ENCODE measurements around the gene RNF207.

Gene RNF207

DNA sequence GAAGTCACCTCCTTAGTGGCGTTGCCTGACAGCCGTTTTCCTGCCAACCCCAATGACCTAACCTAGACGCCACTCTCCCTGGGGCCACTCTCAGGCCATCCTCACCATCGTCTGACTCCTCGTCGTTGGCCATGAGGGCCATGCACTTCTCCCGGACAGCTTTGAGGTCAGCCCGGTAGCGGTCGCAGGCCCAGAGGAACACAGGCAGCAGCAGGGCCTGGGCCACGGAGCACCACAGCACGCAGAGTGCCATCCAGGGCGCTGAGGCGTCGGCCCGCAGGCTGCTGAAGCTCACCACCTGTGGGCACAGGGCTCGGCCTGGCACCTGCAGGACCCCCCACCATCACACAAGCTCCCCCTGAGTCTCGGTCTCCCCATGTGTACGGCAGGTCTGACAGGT, 45.3 kb downstream of the RNF207 start:
- no peak for DNase-seq (ENCODE audit: low spot score)
- Histone ChIP-seq H3K79me1 (ENCODE audit: low read depth, low read length) (no peaks in the 10 kb centered on the region), H2BK5ac (ENCODE audit: low read length) (no peak overlapping the region), H3K4me3 (ENCODE audit: low read length in 2 of 2) (no peak overlapping the region), H3K4me2 (ENCODE audit: insufficient read depth, low read length, poor library complexity, severe bottlenecking) (no peak overlapping the region), H3K27me3 (ENCODE audit: control insufficient read depth in 3 of 3, insufficient read depth in 3 of 3, low read depth in 1 of 3, low read length in 3 of 3) (peaks cover 0 to 30% (median 0%) of the 10 kb centered on the region in 3 experiments), H3K9ac (ENCODE audit: low read depth, low read length, poor library complexity) (no peak overlapping the region), H4K8ac (ENCODE audit: low read depth, low read length) (no peak overlapping the region), H2AK5ac (ENCODE audit: low read depth, low read length) (peak overlapping the region; percentile 43), H3K9me3 (replicated peaks in 1 of 2; ENCODE audit: control insufficient read depth in 2 of 2, insufficient read depth in 1 of 2, low read depth in 1 of 2, low read length in 2 of 2) (no peaks in the 10 kb centered on the region), H3K23ac (ENCODE audit: low read depth, low read length, poor library complexity) (peak overlapping the region; percentile 85), H2BK15ac (ENCODE audit: low read length) (peak overlapping the region; percentile 58), H2BK12ac (ENCODE audit: low read length) (peak overlapping the region; percentile 58), H3K4ac (ENCODE audit: low read length) (no peak overlapping the region), H3K36me3 (replicated peaks in 1 of 2; ENCODE audit: control insufficient read depth in 2 of 2, insufficient read depth in 2 of 2, low read length in 2 of 2) (peaks cover 15 to 20% of the 10 kb centered on the region in 2 donors), H3K4me1 (ENCODE audit: control insufficient read depth in 2 of 2, insufficient read depth in 1 of 2, low read depth in 1 of 2, low read length in 2 of 2) (peaks cover 8 to 13% of the 10 kb centered on the region in 2 donors), H4K91ac (ENCODE audit: low read depth, low read length, poor library complexity) (no peak overlapping the region), H3K27ac (replicated peaks; ENCODE audit: low read length) (no peak overlapping the region), H2AFZ (ENCODE audit: low read length) (no peak overlapping the region), H3K14ac (ENCODE audit: low read length) (no peak overlapping the region), H2BK120ac (ENCODE audit: low read depth, low read length) (no peak overlapping the region), H3K18ac (ENCODE audit: low read length) (peak overlapping the region; percentile 57)
- no CpG with 5 or more reads among the region's 19 CpGs for WGBS, 2 donors (ENCODE audit: extremely low coverage in 2 of 2, insufficient read length in 2 of 2, insufficient replicate concordance in 1 of 2)

DNA sequence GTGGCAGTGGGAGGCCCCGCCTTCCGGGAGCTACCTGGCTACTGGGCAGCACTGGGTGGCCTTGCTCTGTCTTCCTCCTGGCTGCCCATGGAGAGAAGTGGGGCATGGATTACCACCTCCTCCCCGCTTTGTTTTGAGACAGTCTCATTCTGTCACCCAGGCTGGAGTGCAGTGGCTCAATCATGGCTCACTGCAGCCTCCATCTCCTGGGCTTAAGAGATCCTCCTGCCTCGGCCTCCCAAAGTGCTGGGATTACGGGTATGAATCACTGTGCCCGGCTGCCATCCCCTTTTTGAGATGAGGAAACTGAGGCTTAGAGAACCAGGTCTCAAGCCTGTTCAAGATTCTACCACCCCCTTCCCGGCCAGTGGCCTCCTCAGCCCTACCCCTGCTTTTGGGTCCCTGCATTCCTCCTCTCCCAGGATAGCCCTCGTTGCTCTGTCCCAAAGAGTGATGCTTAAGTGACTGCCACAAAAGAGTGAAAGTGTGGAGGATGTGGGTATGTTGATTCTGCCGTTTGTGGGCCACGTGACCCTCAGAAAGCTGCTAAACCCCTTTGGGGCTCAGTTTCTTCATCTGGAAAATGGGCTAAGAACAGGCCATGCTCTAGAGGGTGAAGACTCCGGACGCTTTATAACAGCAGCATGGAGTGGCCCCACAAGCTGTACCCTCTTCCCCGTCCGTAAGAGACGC, 45.9 kb downstream of the RNF207 start:
- H3K18ac ChIP-seq (ENCODE audit: low read length): no peak overlapping the region
- H3K9ac ChIP-seq (ENCODE audit: low read depth, low read length, poor library complexity): no peak overlapping the region

DNA sequence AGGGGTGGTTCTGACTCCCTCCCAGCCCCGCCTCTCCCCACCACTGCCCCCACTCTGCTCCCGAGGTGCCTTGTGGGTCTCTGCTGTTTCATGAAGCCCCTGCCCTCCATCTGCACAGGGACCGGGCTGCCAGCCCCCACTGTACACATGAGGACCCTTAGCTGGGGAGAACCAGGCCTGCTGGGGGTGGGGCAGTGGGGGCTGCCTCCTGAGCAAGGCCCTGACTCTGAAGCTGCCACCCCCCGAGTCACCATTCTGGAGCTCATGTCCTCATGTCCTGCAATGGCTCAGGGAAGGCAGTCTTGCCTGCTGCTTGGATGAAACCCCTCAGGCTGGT, 46.4 kb downstream of the RNF207 start:
- H3K4me1 ChIP-seq (ENCODE audit: control insufficient read depth in 2 of 2, insufficient read depth in 1 of 2, low read depth in 1 of 2, low read length in 2 of 2): peaks cover 0 to 7% of the 10 kb centered on the region in 2 donors
- H3K79me1 ChIP-seq (ENCODE audit: low read depth, low read length): no peaks in the 10 kb centered on the region
- no peak overlapping the region for H3K4me3 ChIP-seq (ENCODE audit: low read length in 2 of 2)
- H2BK15ac ChIP-seq (ENCODE audit: low read length): no peak overlapping the region
- H3K14ac ChIP-seq (ENCODE audit: low read length): no peak overlapping the region
- H3K4ac ChIP-seq (ENCODE audit: low read length): no peak overlapping the region
- no peak overlapping the region for H4K8ac ChIP-seq (ENCODE audit: low read depth, low read length)
- no peak overlapping the region for H2BK5ac ChIP-seq (ENCODE audit: low read length)
- DNase-seq (ENCODE audit: low spot score): no peak
- no peak overlapping the region for H3K4me2 ChIP-seq (ENCODE audit: insufficient read depth, low read length, poor library complexity, severe bottlenecking)
- no peak overlapping the region for H3K9ac ChIP-seq (ENCODE audit: low read depth, low read length, poor library complexity)
- H3K36me3 ChIP-seq (replicated peaks in 1 of 2; ENCODE audit: control insufficient read depth in 2 of 2, insufficient read depth in 2 of 2, low read length in 2 of 2): peaks cover 15 to 20% of the 10 kb centered on the region in 2 donors
- H2AFZ ChIP-seq (ENCODE audit: low read length): no peak overlapping the region
- H3K27ac ChIP-seq (replicated peaks; ENCODE audit: low read length): no peak overlapping the region
- H2BK120ac ChIP-seq (ENCODE audit: low read depth, low read length): no peak overlapping the region
- no CpG with 5 or more reads among the region's 4 CpGs for WGBS, 2 donors (ENCODE audit: extremely low coverage in 2 of 2, insufficient read length in 2 of 2, insufficient replicate concordance in 1 of 2)
- H2BK12ac ChIP-seq (ENCODE audit: low read length): no peak overlapping the region
- peaks cover 0 to 26% (median 0%) of the 10 kb centered on the region in 3 experiments for H3K27me3 ChIP-seq (ENCODE audit: control insufficient read depth in 3 of 3, insufficient read depth in 3 of 3, low read depth in 1 of 3, low read length in 3 of 3)
- no peaks in the 10 kb centered on the region for H3K9me3 ChIP-seq (replicated peaks in 1 of 2; ENCODE audit: control insufficient read depth in 2 of 2, insufficient read depth in 1 of 2, low read depth in 1 of 2, low read length in 2 of 2)
- no peak overlapping the region for H4K91ac ChIP-seq (ENCODE audit: low read depth, low read length, poor library complexity)
- no peak overlapping the region for H3K23ac ChIP-seq (ENCODE audit: low read depth, low read length, poor library complexity)
- no peak overlapping the region for H2AK5ac ChIP-seq (ENCODE audit: low read depth, low read length)
- H3K18ac ChIP-seq (ENCODE audit: low read length): no peak overlapping the region

More for the DNA sequence above, 45.9 kb downstream of the RNF207 start:
- no peak overlapping the region for H4K8ac ChIP-seq (ENCODE audit: low read depth, low read length)
- H3K4me3 ChIP-seq (ENCODE audit: low read length in 2 of 2): no peak overlapping the region
- H2AK5ac ChIP-seq (ENCODE audit: low read depth, low read length): peak overlapping the region; percentile 43
- H3K27ac ChIP-seq (replicated peaks; ENCODE audit: low read length): no peak overlapping the region
- H2BK5ac ChIP-seq (ENCODE audit: low read length): no peak overlapping the region
- no peak overlapping the region for H3K23ac ChIP-seq (ENCODE audit: low read depth, low read length, poor library complexity)
- H3K4ac ChIP-seq (ENCODE audit: low read length): no peak overlapping the region
- H3K9me3 ChIP-seq (replicated peaks in 1 of 2; ENCODE audit: control insufficient read depth in 2 of 2, insufficient read depth in 1 of 2, low read depth in 1 of 2, low read length in 2 of 2): no peaks in the 10 kb centered on the region
- no peak overlapping the region for H2AFZ ChIP-seq (ENCODE audit: low read length)
- H2BK15ac ChIP-seq (ENCODE audit: low read length): no peak overlapping the region
- peaks cover 15 to 20% of the 10 kb centered on the region in 2 donors for H3K36me3 ChIP-seq (replicated peaks in 1 of 2; ENCODE audit: control insufficient read depth in 2 of 2, insufficient read depth in 2 of 2, low read length in 2 of 2)
- H2BK120ac ChIP-seq (ENCODE audit: low read depth, low read length): no peak overlapping the region
- no peak overlapping the region for H3K14ac ChIP-seq (ENCODE audit: low read length)
- H3K4me2 ChIP-seq (ENCODE audit: insufficient read depth, low read length, poor library complexity, severe bottlenecking): no peak overlapping the region
- WGBS, 2 donors (ENCODE audit: extremely low coverage in 2 of 2, insufficient read length in 2 of 2, insufficient replicate concordance in 1 of 2): no CpG with 5 or more reads among the region's 15 CpGs
- no peak for DNase-seq (ENCODE audit: low spot score)
- H3K27me3 ChIP-seq (ENCODE audit: control insufficient read depth in 3 of 3, insufficient read depth in 3 of 3, low read depth in 1 of 3, low read length in 3 of 3): peaks cover 0 to 26% (median 0%) of the 10 kb centered on the region in 3 experiments
- no peaks in the 10 kb centered on the region for H3K79me1 ChIP-seq (ENCODE audit: low read depth, low read length)
- no peak overlapping the region for H2BK12ac ChIP-seq (ENCODE audit: low read length)
- no peak overlapping the region for H4K91ac ChIP-seq (ENCODE audit: low read depth, low read length, poor library complexity)
- H3K4me1 ChIP-seq (ENCODE audit: control insufficient read depth in 2 of 2, insufficient read depth in 1 of 2, low read depth in 1 of 2, low read length in 2 of 2): peaks cover 4 to 10% of the 10 kb centered on the region in 2 donors

DNA sequence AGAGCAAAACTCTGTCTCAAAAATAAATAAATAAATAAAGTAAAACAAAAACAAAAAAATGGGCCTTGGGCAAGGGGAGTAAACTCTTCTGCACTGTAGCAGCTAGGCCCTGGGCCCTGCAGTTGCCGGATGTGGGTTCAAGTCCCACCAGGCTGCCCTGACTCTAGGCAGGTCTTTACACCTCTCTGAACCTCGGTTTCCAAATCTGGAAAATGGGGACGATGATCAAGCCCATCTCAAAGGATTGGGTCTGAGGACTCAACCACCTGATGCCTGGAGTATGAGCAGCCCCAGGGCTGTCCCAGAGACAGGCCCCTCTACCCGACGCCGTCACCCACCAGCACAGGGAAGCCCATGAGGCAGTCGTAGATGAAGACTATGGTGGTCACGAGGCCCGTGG, 47.5 kb downstream of the RNF207 start:
- H3K4me3 ChIP-seq (ENCODE audit: low read length in 2 of 2): no peak overlapping the region
- H3K27me3 ChIP-seq (ENCODE audit: control insufficient read depth in 3 of 3, insufficient read depth in 3 of 3, low read depth in 1 of 3, low read length in 3 of 3): peaks cover 0 to 25% (median 0%) of the 10 kb centered on the region in 3 experiments
- H3K9ac ChIP-seq (ENCODE audit: low read depth, low read length, poor library complexity): peak overlapping the region; percentile 44
- no peak overlapping the region for H2BK15ac ChIP-seq (ENCODE audit: low read length)
- no peak overlapping the region for H3K23ac ChIP-seq (ENCODE audit: low read depth, low read length, poor library complexity)
- H3K27ac ChIP-seq (replicated peaks; ENCODE audit: low read length): no peak overlapping the region
- H2BK120ac ChIP-seq (ENCODE audit: low read depth, low read length): no peak overlapping the region
- H3K4me2 ChIP-seq (ENCODE audit: insufficient read depth, low read length, poor library complexity, severe bottlenecking): no peak overlapping the region
- H4K91ac ChIP-seq (ENCODE audit: low read depth, low read length, poor library complexity): peak overlapping the region; percentile 92
- H3K4ac ChIP-seq (ENCODE audit: low read length): no peak overlapping the region
- no peak overlapping the region for H2AK5ac ChIP-seq (ENCODE audit: low read depth, low read length)
- no peaks in the 10 kb centered on the region for H3K9me3 ChIP-seq (replicated peaks in 1 of 2; ENCODE audit: control insufficient read depth in 2 of 2, insufficient read depth in 1 of 2, low read depth in 1 of 2, low read length in 2 of 2)
- H2AFZ ChIP-seq (ENCODE audit: low read length): no peak overlapping the region
- H3K79me1 ChIP-seq (ENCODE audit: low read depth, low read length): peaks cover 2% of the 10 kb centered on the region
- H2BK12ac ChIP-seq (ENCODE audit: low read length): no peak overlapping the region
- no peak overlapping the region for H2BK5ac ChIP-seq (ENCODE audit: low read length)
- H3K18ac ChIP-seq (ENCODE audit: low read length): no peak overlapping the region
- no peak overlapping the region for H4K8ac ChIP-seq (ENCODE audit: low read depth, low read length)
- no peak for DNase-seq (ENCODE audit: low spot score)
- peaks cover 15 to 20% of the 10 kb centered on the region in 2 donors for H3K36me3 ChIP-seq (replicated peaks in 1 of 2; ENCODE audit: control insufficient read depth in 2 of 2, insufficient read depth in 2 of 2, low read length in 2 of 2)
- peaks cover 0 to 7% of the 10 kb centered on the region in 2 donors for H3K4me1 ChIP-seq (ENCODE audit: control insufficient read depth in 2 of 2, insufficient read depth in 1 of 2, low read depth in 1 of 2, low read length in 2 of 2)
- no peak overlapping the region for H3K14ac ChIP-seq (ENCODE audit: low read length)
- no CpG with 5 or more reads among the region's 9 CpGs for WGBS, 2 donors (ENCODE audit: extremely low coverage in 2 of 2, insufficient read length in 2 of 2, insufficient replicate concordance in 1 of 2)

Data from neuronal stem cell (in vitro differentiated cells).